Middle frontal gyrus (tissue), 1 donor: ENCODE measurements around the gene SPON1.

Experiments
- DNase-seq: peaks from one replicate; pipeline ENCODE4 v3.0.0-alpha.2; 2015; ENCODE audit warnings: low spot score; ENCODE audit errors: extremely low spot score

The SPON1 gene

GRCh38 chr11:14314127-14314526, 351.6 kb downstream of the SPON1 start:
- DNase-seq = no peak

- DNase-seq = no peak
Measured at GRCh38 chr11:14315130-14315529, 352.6 kb downstream of the SPON1 start.
